ENCODE measurements around the gene ACCSL.

Gene ACCSL

GRCh38 chr11:44088377-44088776, 40.6 kb downstream of the ACCSL start:
- Histone ChIP-seq H3K27ac (ENCODE audit: low read length) (no peak overlapping the region), H3K27me3 (ENCODE audit: control insufficient read depth, insufficient read depth, low read length) (no peaks in the 10 kb centered on the region), H3K36me3 (ENCODE audit: control insufficient read depth, low read depth, low read length) (no peaks in the 10 kb centered on the region), H3K4me3 (ENCODE audit: low read length) (no peak overlapping the region), H3K9me3 (ENCODE audit: control insufficient read depth, low read depth, low read length) (no peaks in the 10 kb centered on the region), H3K9ac (ENCODE audit: low read length) (no peak overlapping the region), H3K4me1 (ENCODE audit: control insufficient read depth, low read depth, low read length) (no peaks in the 10 kb centered on the region)

- Histone ChIP-seq H3K36me3 (ENCODE audit: control insufficient read depth, low read depth, low read length) (no peaks in the 10 kb centered on the region), H3K9me3 (ENCODE audit: control insufficient read depth, low read depth, low read length) (no peaks in the 10 kb centered on the region), H3K27ac (ENCODE audit: low read length) (no peak overlapping the region), H3K9ac (ENCODE audit: low read length) (no peak overlapping the region), H3K27me3 (ENCODE audit: control insufficient read depth, insufficient read depth, low read length) (no peaks in the 10 kb centered on the region), H3K4me1 (ENCODE audit: control insufficient read depth, low read depth, low read length) (no peaks in the 10 kb centered on the region), H3K4me3 (ENCODE audit: low read length) (no peak overlapping the region)
Measured at GRCh38 chr11:44088871-44089270, 41.1 kb downstream of the ACCSL start.

- H3K27ac ChIP-seq (ENCODE audit: low read length), result no peak overlapping the region
- no peaks in the 10 kb centered on the region for H3K9me3 ChIP-seq (ENCODE audit: control insufficient read depth, low read depth, low read length)
- H3K4me3 ChIP-seq (ENCODE audit: low read length), result no peak overlapping the region
- H3K36me3 ChIP-seq (ENCODE audit: control insufficient read depth, low read depth, low read length), result no peaks in the 10 kb centered on the region
- no peaks in the 10 kb centered on the region for H3K4me1 ChIP-seq (ENCODE audit: control insufficient read depth, low read depth, low read length)
- no peak overlapping the region for H3K9ac ChIP-seq (ENCODE audit: low read length)
- peaks cover 5% of the 10 kb centered on the region for H3K27me3 ChIP-seq (ENCODE audit: control insufficient read depth, insufficient read depth, low read length)
Measured at GRCh38 chr11:44090539-44090938, 42.8 kb downstream of the ACCSL start.

GRCh38 chr11:44094260-44094868, 46.6 kb downstream of the ACCSL start:
- H3K27me3 ChIP-seq (ENCODE audit: control insufficient read depth, insufficient read depth, low read length), result peaks cover 5% of the 10 kb centered on the region
- H3K9ac ChIP-seq (ENCODE audit: low read length), result no peak overlapping the region
- no peak overlapping the region for H3K4me3 ChIP-seq (ENCODE audit: low read length)
- H3K9me3 ChIP-seq (ENCODE audit: control insufficient read depth, low read depth, low read length), result no peaks in the 10 kb centered on the region
- no peaks in the 10 kb centered on the region for H3K36me3 ChIP-seq (ENCODE audit: control insufficient read depth, low read depth, low read length)
- no peaks in the 10 kb centered on the region for H3K4me1 ChIP-seq (ENCODE audit: control insufficient read depth, low read depth, low read length)
- no peak overlapping the region for H3K27ac ChIP-seq (ENCODE audit: low read length)

DNA sequence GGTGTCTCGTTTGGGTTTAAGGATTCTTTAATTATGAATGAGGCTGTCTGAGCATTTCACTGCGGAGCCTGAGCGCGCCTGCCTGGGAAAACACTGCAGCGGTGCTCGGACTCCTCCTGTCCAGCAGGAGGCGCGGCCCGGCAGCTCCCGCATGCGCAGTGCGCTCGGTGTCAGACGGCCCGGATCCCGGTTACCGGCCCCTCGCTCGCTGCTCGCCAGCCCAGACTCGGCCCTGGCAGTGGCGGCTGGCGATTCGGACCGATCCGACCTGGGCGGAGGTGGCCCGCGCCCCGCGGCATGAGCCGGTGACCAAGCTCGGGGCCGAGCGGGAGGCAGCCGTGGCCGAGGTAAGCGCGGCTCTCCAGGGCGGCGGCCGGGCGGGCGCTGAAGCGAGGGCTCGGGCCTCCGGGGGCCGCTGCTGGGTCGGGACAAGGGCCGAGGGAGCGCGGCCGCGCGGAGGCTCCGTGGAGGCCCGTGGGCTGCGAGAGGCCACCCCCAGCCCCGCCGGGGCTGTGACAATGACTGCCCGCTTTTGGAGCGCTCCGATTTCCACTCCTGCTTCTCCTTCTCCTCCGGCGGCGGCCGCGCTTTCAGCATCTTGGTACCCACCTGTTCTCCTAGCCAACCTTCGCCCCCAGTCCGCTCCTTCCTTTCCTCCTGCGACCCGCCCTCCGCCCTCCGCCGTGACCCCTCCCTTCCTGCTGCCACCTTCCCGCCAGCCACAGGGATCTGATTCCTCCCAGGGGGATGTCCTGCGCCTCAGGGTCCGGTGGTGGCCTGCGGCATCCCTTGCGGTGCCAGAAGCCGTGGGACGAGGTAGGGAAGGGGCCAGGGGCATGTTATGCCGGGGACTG, 48.0 kb downstream of the ACCSL start, which contains the start of gene EXT2:
Gene EXT2 (plus strand): TSS at position 173 of the 854 bp plus-strand sequence. CDS start 12,035 bp downstream, outside the sequence.
- Histone ChIP-seq H3K27me3 (ENCODE audit: control insufficient read depth, insufficient read depth, low read length) (peaks cover 5% of the 10 kb centered on the region), H3K36me3 (ENCODE audit: control insufficient read depth, low read depth, low read length) (no peaks in the 10 kb centered on the region), H3K9ac (ENCODE audit: low read length) (peak within 1 kb of the TSS; percentile 36), H3K4me3 (ENCODE audit: low read length) (peak within 1 kb of the TSS; percentile 71), H3K27ac (ENCODE audit: low read length) (no peak within 1 kb of the TSS), H3K4me1 (ENCODE audit: control insufficient read depth, low read depth, low read length) (no peaks in the 10 kb centered on the region), H3K9me3 (ENCODE audit: control insufficient read depth, low read depth, low read length) (no peaks in the 10 kb centered on the region)

GRCh38 chr11:44096360-44097185, 48.8 kb downstream of the ACCSL start:
- no peak overlapping the region for H3K27ac ChIP-seq (ENCODE audit: low read length)
- peak overlapping the region; percentile 71 for H3K4me3 ChIP-seq (ENCODE audit: low read length)
- no peak overlapping the region for H3K9ac ChIP-seq (ENCODE audit: low read length)
- no peaks in the 10 kb centered on the region for H3K36me3 ChIP-seq (ENCODE audit: control insufficient read depth, low read depth, low read length)
- no peaks in the 10 kb centered on the region for H3K4me1 ChIP-seq (ENCODE audit: control insufficient read depth, low read depth, low read length)
- H3K9me3 ChIP-seq (ENCODE audit: control insufficient read depth, low read depth, low read length), result no peaks in the 10 kb centered on the region
- peaks cover 5% of the 10 kb centered on the region for H3K27me3 ChIP-seq (ENCODE audit: control insufficient read depth, insufficient read depth, low read length)

DNA sequence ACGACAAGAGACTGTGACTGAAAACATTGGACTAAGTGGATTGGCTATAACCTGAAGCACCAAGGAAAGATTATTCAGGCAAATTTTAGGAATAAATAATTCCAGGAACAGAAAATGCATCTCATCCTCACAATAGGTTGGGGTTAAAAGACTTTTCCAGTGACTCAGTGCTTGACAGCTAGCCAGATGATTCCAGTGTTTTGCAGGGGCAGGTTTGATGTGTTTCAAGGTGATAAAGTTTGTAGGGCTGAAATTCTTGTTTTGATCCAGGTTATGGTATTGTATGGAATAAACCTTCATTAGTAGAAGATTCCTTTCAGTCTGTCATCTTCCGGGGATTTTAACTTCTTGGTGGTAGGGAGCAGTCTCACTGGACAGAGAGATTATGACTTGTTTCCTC, 50.0 kb downstream of the ACCSL start:
- no peaks in the 10 kb centered on the region for H3K36me3 ChIP-seq (ENCODE audit: control insufficient read depth, low read depth, low read length)
- H3K9me3 ChIP-seq (ENCODE audit: control insufficient read depth, low read depth, low read length), result no peaks in the 10 kb centered on the region
- no peak overlapping the region for H3K4me3 ChIP-seq (ENCODE audit: low read length)
- no peaks in the 10 kb centered on the region for H3K4me1 ChIP-seq (ENCODE audit: control insufficient read depth, low read depth, low read length)
- no peak overlapping the region for H3K27ac ChIP-seq (ENCODE audit: low read length)
- H3K27me3 ChIP-seq (ENCODE audit: control insufficient read depth, insufficient read depth, low read length), result peaks cover 5% of the 10 kb centered on the region
- H3K9ac ChIP-seq (ENCODE audit: low read length), result no peak overlapping the region

GRCh38 chr11:44101098-44101497, 53.3 kb downstream of the ACCSL start:
- H3K36me3 ChIP-seq (ENCODE audit: control insufficient read depth, low read depth, low read length), result no peaks in the 10 kb centered on the region
- H3K27me3 ChIP-seq (ENCODE audit: control insufficient read depth, insufficient read depth, low read length), result no peaks in the 10 kb centered on the region
- no peaks in the 10 kb centered on the region for H3K9me3 ChIP-seq (ENCODE audit: control insufficient read depth, low read depth, low read length)
- H3K4me1 ChIP-seq (ENCODE audit: control insufficient read depth, low read depth, low read length), result no peaks in the 10 kb centered on the region
- no peak overlapping the region for H3K27ac ChIP-seq (ENCODE audit: low read length)
- no peak overlapping the region for H3K9ac ChIP-seq (ENCODE audit: low read length)
- no peak overlapping the region for H3K4me3 ChIP-seq (ENCODE audit: low read length)

DNA sequence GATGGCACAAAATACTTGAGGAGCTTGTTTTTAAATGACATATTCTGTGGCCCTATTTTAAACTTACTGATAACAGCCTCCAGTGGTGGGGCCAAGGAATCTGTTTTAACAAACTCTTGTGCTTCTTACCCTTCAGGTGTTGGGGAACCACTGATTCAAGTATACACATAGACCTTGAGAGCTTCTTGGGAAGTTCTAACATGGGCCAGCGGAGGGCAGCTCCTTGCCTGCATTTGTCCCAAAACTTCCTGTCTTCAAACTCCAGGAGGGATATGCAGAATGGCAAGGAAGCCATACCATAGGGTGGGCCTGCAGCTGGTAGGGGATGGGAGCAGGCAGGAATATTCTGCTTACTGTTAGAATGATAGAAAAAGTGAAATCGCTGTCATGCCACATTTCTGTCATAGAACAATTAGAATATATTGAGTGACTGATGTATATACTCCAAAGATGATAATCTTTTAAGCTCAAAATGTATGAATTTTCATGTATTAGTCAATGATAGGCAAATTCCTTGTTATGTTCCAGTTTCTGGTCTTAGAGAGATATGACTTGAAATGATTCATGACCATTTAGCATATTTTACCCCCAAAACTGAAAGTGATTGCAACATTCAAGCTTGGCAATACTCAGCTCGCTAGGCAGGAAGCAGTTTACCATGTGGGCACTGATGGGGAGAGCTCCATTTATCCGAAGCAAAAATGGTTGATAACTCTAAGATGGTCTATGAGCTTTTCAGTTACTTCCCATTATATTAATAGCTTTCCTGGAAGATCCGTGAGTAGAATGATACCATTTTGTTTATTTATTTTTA, 56.9 kb downstream of the ACCSL start:
- no peak overlapping the region for H3K4me3 ChIP-seq (ENCODE audit: low read length)
- no peaks in the 10 kb centered on the region for H3K27me3 ChIP-seq (ENCODE audit: control insufficient read depth, insufficient read depth, low read length)
- H3K9ac ChIP-seq (ENCODE audit: low read length), result no peak overlapping the region
- H3K4me1 ChIP-seq (ENCODE audit: control insufficient read depth, low read depth, low read length), result no peaks in the 10 kb centered on the region
- no peaks in the 10 kb centered on the region for H3K9me3 ChIP-seq (ENCODE audit: control insufficient read depth, low read depth, low read length)
- peaks cover 3% of the 10 kb centered on the region for H3K36me3 ChIP-seq (ENCODE audit: control insufficient read depth, low read depth, low read length)
- no peak overlapping the region for H3K27ac ChIP-seq (ENCODE audit: low read length)

GRCh38 chr11:44108260-44108659, 60.5 kb downstream of the ACCSL start:
- Histone ChIP-seq H3K4me3 (ENCODE audit: low read length) (no peak overlapping the region), H3K36me3 (ENCODE audit: control insufficient read depth, low read depth, low read length) (peaks cover 3% of the 10 kb centered on the region), H3K27ac (ENCODE audit: low read length) (no peak overlapping the region), H3K9ac (ENCODE audit: low read length) (no peak overlapping the region), H3K9me3 (ENCODE audit: control insufficient read depth, low read depth, low read length) (no peaks in the 10 kb centered on the region), H3K4me1 (ENCODE audit: control insufficient read depth, low read depth, low read length) (peaks cover under 1% of the 10 kb centered on the region), H3K27me3 (ENCODE audit: control insufficient read depth, insufficient read depth, low read length) (no peaks in the 10 kb centered on the region)

All from iPS-18a (cell line).